Measurements from ENCODE around the gene SLC38A2. TPM values are rescaled to one million over a fixed set of nuclear protein-coding genes. Genes with fewer than 3 reads are reported as not detected.

The SLC38A2 gene
- total RNA-seq, 2 experiments from 2014 or later = 213 to 222 TPM

GRCh38 chr12:46356655-46357437 is 15.7 kb downstream of the SLC38A2 start:
- ATAC-seq (ENCODE audit: poor library complexity) (no peak), DNase-seq (no peak)
- peaks cover 32% of the 10 kb centered on the region for H3K36me3 ChIP-seq (ENCODE audit: insufficient read depth, low read length)
- peaks cover 39% of the 10 kb centered on the region for H3K36me3 Mint-ChIP-seq (ENCODE audit: low read depth)
- H3K27ac Mint-ChIP-seq = no peak overlapping the region
- H3K27me3 Mint-ChIP-seq = no peaks in the 10 kb centered on the region
- no peaks in the 10 kb centered on the region for H3K27me3 ChIP-seq (ENCODE audit: control insufficient read depth in 1 of 2, insufficient read depth in 2 of 2, low read length in 2 of 2)
- intact Hi-C loops (cut with DNase I, micrococcal nuclease) = no loop called here
- no peaks in the 10 kb centered on the region for H3K9me3 Mint-ChIP-seq
- H3K4me1 ChIP-seq (ENCODE audit: insufficient read depth, low read length) = no peaks in the 10 kb centered on the region
- TF ChIP-seq CTCF (IDR thresholded peaks at IDR 0.05) = no peak
- no peak overlapping the region for H3K4me3 ChIP-seq (ENCODE audit: low read length)
- ChIA-PET CTCF (interaction anchor here (0.7 to 1.3 kb wide), 3 partner anchors 15 to 221 kb away, joined by 3 to 5 read pairs (median 3); no protein-coding TSS in a partner anchor), POLR2A (interaction anchor here (0.6 to 3.5 kb wide), 6 partner anchors 11 to 305 kb away, joined by 3 to 19 read pairs (median 8); partner anchors contain the start of gene SLC38A1)
- no peaks in the 10 kb centered on the region for H3K9me3 ChIP-seq (ENCODE audit: control insufficient read depth in 1 of 2, insufficient read depth in 1 of 2, low read length in 2 of 2)
- peaks cover 35% of the 10 kb centered on the region for H3K4me1 Mint-ChIP-seq (ENCODE audit: low read depth)
- H3K27ac ChIP-seq (ENCODE audit: low read depth in 1 of 2, low read length in 2 of 2) = no peak overlapping the region
- no peak overlapping the region for H3K4me3 Mint-ChIP-seq

- H3K27ac Mint-ChIP-seq = no peak overlapping the region
- H3K4me3 Mint-ChIP-seq = no peak overlapping the region
- no peak for DNase-seq
- no peaks in the 10 kb centered on the region for H3K9me3 Mint-ChIP-seq
- intact Hi-C loops (cut with DNase I, micrococcal nuclease) = no loop called here
- Histone ChIP-seq H3K4me1 (ENCODE audit: insufficient read depth, low read length) (no peaks in the 10 kb centered on the region), H3K36me3 (ENCODE audit: insufficient read depth, low read length) (peaks cover 12% of the 10 kb centered on the region), H3K9me3 (ENCODE audit: control insufficient read depth in 1 of 2, insufficient read depth in 1 of 2, low read length in 2 of 2) (no peaks in the 10 kb centered on the region), H3K27me3 (ENCODE audit: control insufficient read depth in 1 of 2, insufficient read depth in 2 of 2, low read length in 2 of 2) (no peaks in the 10 kb centered on the region), H3K4me3 (ENCODE audit: low read length) (no peak overlapping the region), H3K27ac (ENCODE audit: low read depth in 1 of 2, low read length in 2 of 2) (no peak overlapping the region)
- H3K4me1 Mint-ChIP-seq (ENCODE audit: low read depth) = peaks cover 21% of the 10 kb centered on the region
- CTCF ChIA-PET = no interaction called here
- POLR2A ChIA-PET = no interaction called here
- no peak for TF ChIP-seq CTCF (IDR thresholded peaks at IDR 0.05)
- H3K36me3 Mint-ChIP-seq (ENCODE audit: low read depth) = peaks cover 20% of the 10 kb centered on the region
- ATAC-seq (ENCODE audit: poor library complexity) = no peak
- H3K27me3 Mint-ChIP-seq = no peaks in the 10 kb centered on the region
Observed at GRCh38 chr12:46354802-46355199, 17.8 kb downstream of the SLC38A2 start.

GRCh38 chr12:46354111-46354801 is 18.3 kb downstream of the SLC38A2 start:
- ATAC-seq (ENCODE audit: poor library complexity) (peak; percentile 43), DNase-seq (peak in 3 of 14 experiments; percentile 34 to 45 (median 41))
- Mint-ChIP-seq H3K27ac (no peak overlapping the region), H3K4me1 (ENCODE audit: low read depth) (peaks cover 24% of the 10 kb centered on the region), H3K9me3 (no peaks in the 10 kb centered on the region), H3K36me3 (ENCODE audit: low read depth) (peaks cover 15% of the 10 kb centered on the region), H3K27me3 (no peaks in the 10 kb centered on the region), H3K4me3 (no peak overlapping the region)
- no peak overlapping the region for H3K27ac ChIP-seq (ENCODE audit: low read depth in 1 of 2, low read length in 2 of 2)
- POLR2A ChIA-PET = interaction anchor here (0.6 kb wide), 1 partner anchor 8 kb away, joined by 3 read pairs; no protein-coding TSS in a partner anchor
- H3K4me1 ChIP-seq (ENCODE audit: insufficient read depth, low read length) = no peaks in the 10 kb centered on the region
- H3K4me3 ChIP-seq (ENCODE audit: low read length) = no peak overlapping the region
- peak; percentile 22 for TF ChIP-seq CTCF (IDR thresholded peaks at IDR 0.05)
- intact Hi-C loops (cut with DNase I, micrococcal nuclease) = no loop called here
- H3K27me3 ChIP-seq (ENCODE audit: control insufficient read depth in 1 of 2, insufficient read depth in 2 of 2, low read length in 2 of 2) = no peaks in the 10 kb centered on the region
- peaks cover 6% of the 10 kb centered on the region for H3K36me3 ChIP-seq (ENCODE audit: insufficient read depth, low read length)
- no peaks in the 10 kb centered on the region for H3K9me3 ChIP-seq (ENCODE audit: control insufficient read depth in 1 of 2, insufficient read depth in 1 of 2, low read length in 2 of 2)
- CTCF ChIA-PET = interaction anchor here (0.9 kb wide), 1 partner anchor 229 kb away, joined by 3 read pairs; no protein-coding TSS in a partner anchor

Measured in CD4-positive, alpha-beta T cell (primary cell).